ENCODE measurements around the gene TOP1.
"Not testable (repeated sequence)": the region's sequence is repeated elsewhere in the genome, so short reads cannot be mapped to it uniquely, and the experiment has no call there.

Gene TOP1

DNA sequence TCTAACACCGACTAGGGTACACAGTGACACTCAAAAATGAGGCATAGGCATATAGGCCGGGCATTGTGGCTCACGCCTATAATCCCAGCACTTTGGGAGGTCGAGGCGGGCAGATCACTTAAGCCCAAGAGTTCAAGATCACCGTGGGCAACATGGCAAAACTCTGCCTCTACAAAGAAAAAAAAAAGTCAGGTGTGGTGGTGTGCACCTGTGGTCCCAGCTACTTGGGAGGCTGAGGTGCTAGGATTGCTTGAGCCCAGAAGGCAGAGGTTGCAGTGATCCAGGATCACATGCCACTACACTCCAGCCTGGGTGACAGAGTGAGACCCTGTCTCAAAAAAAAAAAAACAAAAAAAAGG, 24.7 kb upstream of the TOP1 start:
- DNase-seq (ENCODE audit: low spot score): not testable (repeated sequence)

- DNase-seq (ENCODE audit: low spot score): no peak
Measured at GRCh38 chr20:41004531-41005360, 23.9 kb upstream of the TOP1 start.

DNA sequence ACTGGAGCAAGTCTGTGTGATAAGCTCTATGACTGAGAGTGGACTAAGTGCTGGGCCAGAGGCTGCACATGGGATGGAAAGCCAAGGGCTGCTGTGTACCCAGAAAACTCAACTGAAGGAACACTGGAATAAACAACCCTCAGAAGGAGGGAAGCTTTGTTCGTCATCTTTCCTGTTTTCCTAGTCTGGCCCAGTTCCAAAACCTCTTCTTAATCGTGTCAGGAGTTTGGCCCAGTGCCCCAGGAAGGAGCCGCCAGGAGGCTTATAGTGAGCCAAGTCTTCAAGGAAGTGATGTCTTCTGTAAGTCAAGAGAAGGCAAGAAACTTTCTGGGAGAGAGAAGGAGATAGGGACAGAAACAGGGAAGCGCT, 23.3 kb upstream of the TOP1 start:
- peak; percentile 75 for DNase-seq (ENCODE audit: low spot score)

- no peak for DNase-seq (ENCODE audit: low spot score)
Measured at GRCh38 chr20:41006126-41006935, 22.3 kb upstream of the TOP1 start.

GRCh38 chr20:41006936-41007474, 21.6 kb upstream of the TOP1 start:
- no peak for DNase-seq (ENCODE audit: low spot score)

DNA sequence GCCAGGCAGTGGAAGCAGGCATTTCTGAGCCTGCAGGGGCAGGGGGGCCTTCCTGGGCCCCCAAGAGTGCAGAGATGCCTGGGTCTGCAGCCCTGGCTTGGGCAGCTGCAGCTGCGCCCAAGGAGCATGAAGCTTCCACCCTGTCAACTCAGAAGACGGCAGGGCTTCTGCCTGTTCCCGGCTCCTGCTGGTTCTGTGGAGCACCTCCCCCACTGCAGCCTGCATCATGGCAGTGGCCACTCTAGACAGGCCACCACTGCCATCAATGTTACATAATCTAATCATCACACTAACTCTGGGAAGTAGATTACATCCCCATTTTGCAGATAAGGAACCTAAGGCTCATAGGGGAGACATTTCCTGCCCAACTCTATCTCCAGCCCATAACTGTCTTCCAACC, 21.1 kb upstream of the TOP1 start:
- no peak for DNase-seq (ENCODE audit: low spot score)

- DNase-seq (ENCODE audit: low spot score): no peak
Measured at GRCh38 chr20:41009946-41010345, 18.7 kb upstream of the TOP1 start.

- DNase-seq (ENCODE audit: low spot score): no peak
Measured at GRCh38 chr20:41011551-41012067, 17.0 kb upstream of the TOP1 start.

- no peak for DNase-seq (ENCODE audit: low spot score)
Measured at GRCh38 chr20:41014561-41015088, 14.0 kb upstream of the TOP1 start.

- no peak for DNase-seq (ENCODE audit: low spot score)
Measured at GRCh38 chr20:41017448-41018042, 11.1 kb upstream of the TOP1 start.

GRCh38 chr20:41018153-41018552, 10.5 kb upstream of the TOP1 start:
- DNase-seq (ENCODE audit: low spot score): no peak

DNA sequence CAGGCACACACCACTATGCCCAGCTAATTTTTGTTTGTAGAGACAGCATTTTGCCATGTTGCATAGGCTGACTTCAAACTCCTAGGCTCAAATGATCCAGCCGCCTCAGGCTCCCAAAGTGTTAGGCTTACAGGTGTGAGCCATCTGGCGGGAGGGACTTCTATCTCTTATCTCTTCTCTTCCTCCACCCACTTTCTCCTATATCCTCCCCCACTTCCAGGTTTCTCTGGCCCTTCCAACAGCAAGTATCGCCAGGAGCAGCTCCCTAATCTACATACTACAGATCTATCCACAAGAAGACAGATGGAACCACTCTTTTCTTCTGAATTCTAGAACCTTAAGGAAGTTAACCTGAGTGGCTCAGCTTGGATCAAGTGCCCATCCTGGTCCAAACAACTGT, 5.1 kb upstream of the TOP1 start:
- DNase-seq (ENCODE audit: low spot score): no peak

- no peak for DNase-seq (ENCODE audit: low spot score)
Measured at GRCh38 chr20:41027366-41027765, 1.3 kb upstream of the TOP1 start.

DNA sequence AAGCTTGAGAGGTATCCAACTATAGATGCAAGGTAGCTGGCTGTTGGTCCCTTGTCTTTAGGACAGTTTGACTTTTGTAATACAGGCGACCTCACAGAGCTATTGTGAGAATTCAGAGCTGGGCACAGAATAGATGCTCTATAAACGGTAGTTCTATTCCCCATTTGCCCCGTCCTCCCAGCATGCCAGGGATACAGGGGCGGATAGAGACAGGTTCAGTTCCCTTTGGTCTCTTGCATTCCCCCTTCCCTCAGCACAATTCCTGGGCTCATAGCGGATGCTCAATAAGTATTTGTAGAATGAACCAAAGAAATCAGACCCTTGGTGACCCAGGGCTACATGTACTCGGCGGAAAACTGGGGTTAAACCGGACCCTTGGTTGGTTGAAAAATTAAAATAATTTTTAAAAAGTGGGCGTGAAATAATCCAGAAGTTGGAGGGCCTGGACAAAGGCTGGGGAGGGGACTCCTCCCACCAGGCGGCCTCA, 707 bp upstream of the TOP1 start:
- no peak for DNase-seq (ENCODE audit: low spot score)

GRCh38 chr20:41029150-41029901, 704 bp downstream of the TOP1 start:
- DNase-seq (ENCODE audit: low spot score): peak; percentile 41

DNA sequence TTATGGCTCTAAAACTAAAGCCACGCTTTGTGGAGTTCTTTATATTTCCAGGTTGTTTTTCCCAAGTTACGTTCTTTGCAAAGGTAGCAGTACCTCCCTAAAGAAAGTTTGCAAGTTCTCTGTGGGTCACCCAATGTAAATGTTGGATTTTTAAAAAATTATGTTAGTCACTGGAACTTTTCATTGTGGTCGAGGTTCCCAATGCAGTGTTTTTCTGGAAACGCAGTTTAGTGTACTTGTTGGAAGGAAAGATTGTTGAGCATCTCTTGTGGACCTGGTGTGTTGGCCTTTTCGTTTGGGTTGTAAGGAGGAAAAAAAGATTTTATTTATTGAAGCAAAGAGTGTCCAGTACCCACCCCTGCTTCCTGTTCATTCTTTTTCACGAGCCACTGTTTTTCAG, 1.4 kb downstream of the TOP1 start:
- no peak for DNase-seq (ENCODE audit: low spot score)

GRCh38 chr20:41030531-41031242, 2.1 kb downstream of the TOP1 start:
- peak; percentile 52 for DNase-seq (ENCODE audit: low spot score)

- no peak for DNase-seq (ENCODE audit: low spot score)
Measured at GRCh38 chr20:41031243-41031619, 2.6 kb downstream of the TOP1 start.

GRCh38 chr20:41032271-41032670, 3.6 kb downstream of the TOP1 start:
- DNase-seq (ENCODE audit: low spot score): no peak

GRCh38 chr20:41034239-41034638, 5.6 kb downstream of the TOP1 start:
- no peak for DNase-seq (ENCODE audit: low spot score)

- no peak for DNase-seq (ENCODE audit: low spot score)
Measured at GRCh38 chr20:41035207-41035606, 6.6 kb downstream of the TOP1 start.
